ENCODE measurements around the gene CLN6.
"Not testable (repeated sequence)": the region's sequence is repeated elsewhere in the genome, so short reads cannot be mapped to it uniquely, and the experiment has no call there.

CLN6 gene

DNA sequence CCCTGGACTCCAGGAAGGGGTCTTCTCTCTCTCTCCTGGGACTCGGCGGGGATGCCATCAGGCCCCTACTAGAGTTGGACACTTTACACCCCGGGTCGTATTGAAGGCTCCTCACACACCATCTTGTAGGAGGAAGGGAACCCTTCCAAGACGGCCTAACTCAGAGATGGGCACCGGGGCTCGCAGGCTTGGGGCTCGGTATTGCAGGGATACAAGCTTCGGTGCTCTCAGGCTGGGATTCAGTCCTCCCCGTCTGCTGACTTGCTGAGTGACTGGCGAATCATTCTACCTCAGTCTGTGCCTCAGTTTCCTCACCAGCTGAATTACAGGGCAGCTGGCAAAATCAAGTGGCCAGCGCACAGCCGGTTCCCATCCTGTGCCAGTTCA lies 24.0 kb downstream of the CLN6 start:
- no peak for DNase-seq

- no peak for DNase-seq
Measured at GRCh38 chr15:68204776-68205557, 24.6 kb downstream of the CLN6 start, which contains the start of gene CALML4. Gene CALML4 (minus strand): TSS chr15:68205332. CDS start chr15:68205247, 85 bp downstream.

DNA sequence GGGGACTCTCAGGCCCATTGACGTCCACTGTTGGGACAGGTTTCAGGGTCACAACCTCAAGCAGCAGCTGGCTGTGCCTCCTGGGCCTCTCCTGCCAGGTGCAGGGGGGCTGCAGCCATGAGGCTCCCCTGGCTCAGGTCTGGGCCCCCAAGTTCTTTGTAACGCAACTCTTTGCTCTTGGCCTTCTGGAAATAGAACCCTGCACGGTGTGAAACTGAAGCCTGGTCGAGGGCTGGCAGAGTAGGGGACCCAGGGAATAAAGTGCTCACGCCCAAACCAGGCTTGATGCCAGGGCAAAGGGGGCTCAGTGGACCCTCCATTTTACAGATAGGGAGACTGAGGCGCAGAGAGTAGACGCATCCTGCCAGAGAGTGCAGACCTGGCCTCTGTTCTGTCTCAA lies 25.2 kb downstream of the CLN6 start:
- DNase-seq, result no peak

- no peak for DNase-seq
Measured at GRCh38 chr15:68203956-68204355, 25.6 kb downstream of the CLN6 start.

- DNase-seq, result no peak
Measured at GRCh38 chr15:68203486-68203885, 26.0 kb downstream of the CLN6 start.

GRCh38 chr15:68202994-68203393 lies 26.5 kb downstream of the CLN6 start:
- DNase-seq, result not testable (repeated sequence)

- no peak for DNase-seq
Measured at GRCh38 chr15:68201879-68202261, 27.7 kb downstream of the CLN6 start.

DNA sequence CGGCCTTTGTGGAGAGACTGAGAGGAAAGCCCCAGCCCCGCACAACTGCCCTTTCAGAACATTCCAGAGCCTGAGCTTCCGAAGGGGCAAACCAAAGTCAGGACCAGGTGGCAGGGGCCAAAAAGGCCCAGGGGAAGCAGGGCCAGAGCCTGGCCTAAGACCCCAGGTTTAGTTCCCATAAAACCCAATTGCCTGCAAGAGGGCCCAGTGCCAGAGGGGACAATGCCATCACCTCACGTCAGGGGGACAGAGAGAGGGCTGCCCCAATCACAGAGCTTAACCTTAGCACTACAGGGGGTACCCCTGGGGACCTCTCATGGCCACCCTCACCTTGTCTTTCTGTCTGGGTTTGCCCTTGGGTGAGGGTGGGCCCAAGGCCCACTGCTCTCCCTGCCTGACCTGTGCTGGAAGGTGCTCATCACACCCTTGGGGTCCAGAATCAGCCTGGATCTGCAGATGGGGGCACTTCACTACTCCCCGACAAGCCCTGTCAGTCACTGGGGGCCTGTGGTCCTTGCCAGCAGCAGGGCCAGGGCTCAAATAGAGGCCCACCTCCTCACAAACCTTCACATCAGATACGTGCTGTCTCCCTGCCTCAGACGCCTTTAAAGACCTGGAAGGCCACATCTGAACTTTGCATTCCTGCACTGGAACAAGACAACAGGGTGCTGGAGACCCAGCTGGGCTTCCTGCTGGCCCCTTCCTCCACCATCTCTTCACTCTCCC lies 28.2 kb downstream of the CLN6 start:
- no peak for DNase-seq

DNA sequence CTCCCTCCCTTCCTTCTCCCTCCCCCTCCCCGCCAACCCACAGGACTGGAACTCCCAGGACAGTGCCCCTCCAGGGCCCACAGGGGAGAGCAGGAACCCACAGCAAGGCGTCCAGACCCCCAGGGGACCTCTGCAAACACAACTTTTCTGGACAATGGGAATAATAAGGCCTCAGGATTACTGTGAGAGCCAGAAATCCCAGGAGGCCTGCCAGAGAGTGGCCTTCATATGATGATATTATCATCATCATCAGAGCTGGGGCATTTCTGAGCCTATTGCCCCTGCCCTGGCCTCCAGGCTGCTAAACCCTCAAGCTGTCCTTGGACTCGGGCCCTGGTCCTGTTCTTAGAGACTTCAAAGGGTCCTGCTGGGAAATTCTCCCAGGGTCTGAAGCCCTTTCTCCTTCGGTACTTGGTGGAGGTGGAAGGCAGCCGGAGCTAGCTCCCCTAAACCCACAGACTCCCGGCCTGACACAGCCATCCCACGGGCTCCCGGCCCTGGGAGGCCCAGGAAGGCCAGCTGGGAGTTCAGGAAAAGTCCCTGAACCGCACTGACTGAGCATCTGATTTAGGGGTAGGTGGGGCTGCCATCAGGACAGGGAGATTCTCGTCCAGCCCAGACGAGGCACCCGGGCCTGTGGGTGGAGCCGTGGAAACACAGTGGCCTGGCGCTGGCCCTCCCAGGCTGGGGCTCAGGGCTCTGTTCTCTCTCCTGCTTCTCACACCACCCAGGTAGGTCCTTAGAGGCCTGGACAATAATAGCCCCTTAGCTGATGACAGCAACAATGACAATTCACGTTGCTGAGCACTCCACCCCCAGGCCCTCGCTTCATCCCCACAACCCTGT lies 29.3 kb downstream of the CLN6 start:
- no peak for DNase-seq

DNA sequence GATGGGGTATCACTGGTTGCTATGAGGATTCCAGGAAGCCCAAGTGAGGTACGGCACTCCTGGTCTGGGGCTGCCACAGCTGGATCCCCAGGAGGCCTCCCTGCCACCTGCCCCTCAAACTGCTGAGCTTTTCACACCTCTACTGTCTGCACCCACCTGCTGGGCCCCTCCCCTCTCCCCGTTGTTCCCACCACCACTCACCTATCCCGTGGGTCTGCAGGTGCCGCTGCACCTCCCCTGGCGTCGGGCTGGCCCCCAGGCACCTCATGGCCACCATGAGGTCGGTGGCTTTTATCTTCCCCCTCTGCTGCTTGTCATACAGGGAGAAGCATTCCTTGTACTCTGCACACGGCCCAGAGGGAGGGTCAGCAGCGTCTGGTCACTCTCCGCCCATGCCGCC lies 30.2 kb downstream of the CLN6 start:
- DNase-seq, result no peak

- DNase-seq, result no peak
Measured at GRCh38 chr15:68197661-68198437, 31.7 kb downstream of the CLN6 start.

- DNase-seq, result no peak
Measured at GRCh38 chr15:68197170-68197492, 32.4 kb downstream of the CLN6 start.

DNA sequence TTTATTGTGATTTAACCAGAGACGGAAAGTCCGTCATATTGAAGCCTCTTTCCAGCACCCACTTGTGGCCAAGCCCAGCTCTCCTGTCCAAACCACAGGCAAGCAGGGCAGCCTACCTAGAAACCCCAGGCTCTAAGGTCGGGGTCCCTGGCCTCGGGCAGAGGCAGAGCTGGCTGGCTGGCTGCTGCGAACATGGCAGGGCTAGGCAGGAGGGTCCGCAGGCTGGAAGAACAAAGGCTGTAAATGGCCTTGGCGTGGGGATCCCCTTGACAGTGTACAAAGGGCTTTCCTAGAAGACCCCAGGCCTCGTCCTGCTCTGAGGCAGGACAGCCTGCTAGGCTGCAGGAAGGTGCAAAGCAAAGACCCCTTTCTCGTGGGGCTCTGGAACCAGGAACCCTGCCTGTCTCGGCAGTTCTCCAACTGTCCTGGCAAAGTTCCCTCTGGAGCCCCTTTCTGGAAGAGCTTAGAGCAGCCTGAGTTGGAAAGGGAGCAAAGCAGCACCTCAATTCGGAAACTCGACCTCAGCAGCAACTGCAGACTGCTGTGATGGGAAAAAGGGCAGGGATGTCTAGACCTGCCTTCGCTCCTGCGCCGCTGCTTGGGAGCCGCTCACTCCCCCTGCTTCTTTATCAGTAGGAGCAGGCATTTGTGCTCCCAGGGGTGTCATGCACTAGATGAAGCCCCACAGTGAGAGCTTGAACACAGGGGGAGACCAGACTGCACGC lies 32.9 kb downstream of the CLN6 start:
- no peak for DNase-seq

DNA sequence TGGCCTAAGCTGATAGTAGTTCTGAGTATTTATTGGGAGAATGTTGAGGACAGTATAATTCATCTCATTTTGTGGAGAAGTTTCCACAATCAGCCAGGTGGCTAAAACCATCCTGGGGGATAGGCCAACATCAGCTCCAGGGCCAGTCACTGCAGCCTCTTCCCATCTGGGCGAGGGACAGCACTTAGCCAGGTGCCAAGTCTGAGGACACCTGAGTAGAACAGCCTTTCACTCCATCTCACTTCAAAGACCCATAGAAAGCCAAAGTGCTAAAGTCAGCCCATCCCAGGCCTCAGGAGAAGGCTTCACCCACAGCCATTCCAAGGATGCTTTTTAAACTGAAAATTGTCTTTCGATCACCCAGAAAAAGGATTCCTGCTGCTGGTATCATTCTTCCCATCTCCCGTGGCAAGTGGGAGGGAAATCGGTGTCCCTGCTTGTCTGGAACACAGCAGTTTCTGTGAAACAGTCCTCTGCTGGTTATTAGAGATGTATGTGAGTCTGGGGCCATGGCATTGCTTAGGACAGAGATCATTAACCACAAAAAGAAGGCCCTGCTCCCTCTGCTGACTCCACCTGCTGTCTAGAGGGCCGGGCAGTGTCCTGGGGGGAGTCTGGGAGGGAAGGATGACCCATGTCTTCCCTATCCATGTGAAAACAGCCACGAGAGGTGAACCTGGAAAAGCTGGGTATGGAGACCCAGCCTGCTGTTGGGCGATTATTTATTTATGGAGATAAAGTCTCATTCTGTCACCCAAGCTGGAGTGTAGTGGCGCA lies 34.0 kb downstream of the CLN6 start:
- DNase-seq, result no peak

GRCh38 chr15:68192804-68193486 lies 36.6 kb downstream of the CLN6 start:
- no peak for DNase-seq

- no peak for DNase-seq
Measured at GRCh38 chr15:68192117-68192516, 37.4 kb downstream of the CLN6 start.

DNA sequence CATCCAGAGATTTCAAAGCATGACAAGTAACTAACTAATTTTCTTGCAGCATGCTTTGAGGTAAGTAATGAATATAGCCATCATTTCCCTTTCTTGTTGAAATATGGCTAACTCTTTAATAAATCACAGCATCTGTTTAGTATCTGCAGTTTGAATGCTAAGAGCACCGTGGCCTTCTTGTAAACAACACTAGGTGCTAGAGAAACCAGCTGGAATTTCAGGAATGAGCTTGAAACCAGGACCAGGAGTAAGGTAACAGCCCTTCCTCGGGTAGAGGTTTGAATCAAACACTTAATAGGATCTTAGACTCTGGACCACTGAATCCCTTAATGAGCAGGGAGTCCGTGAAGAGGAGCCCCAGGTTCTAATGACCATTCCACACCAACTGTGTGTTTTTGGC lies 38.0 kb downstream of the CLN6 start:
- DNase-seq, result no peak

GRCh38 chr15:68190048-68190447 lies 39.5 kb downstream of the CLN6 start:
- no peak for DNase-seq

GRCh38 chr15:68188647-68189046 lies 40.9 kb downstream of the CLN6 start:
- no peak for DNase-seq

DNA sequence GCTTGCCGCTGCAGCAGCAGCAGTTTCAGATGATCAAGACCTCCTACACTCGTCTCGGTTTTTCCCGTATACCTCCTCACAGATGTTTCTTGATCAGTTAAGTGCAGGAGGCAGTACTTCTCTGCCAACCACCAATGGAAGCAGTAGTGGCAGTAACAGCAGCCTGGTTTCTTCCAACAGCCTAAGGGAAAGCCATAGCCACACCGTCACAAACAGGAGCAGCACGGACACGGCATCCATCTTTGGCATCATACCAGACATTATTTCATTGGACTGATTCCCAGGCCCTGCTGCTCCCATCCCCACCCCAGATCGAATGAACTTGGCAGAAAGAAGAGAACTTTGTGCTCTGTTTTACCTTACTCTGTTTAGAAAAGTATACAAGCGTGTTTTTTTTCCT lies 42.0 kb downstream of the CLN6 start:
- DNase-seq, result peak; percentile 66

All from EL (cell line).